H1 (cell line): Measurements from ENCODE around the gene COL4A4. TPM values are rescaled to one million over a fixed set of nuclear protein-coding genes. Genes with fewer than 3 reads are reported as not detected.

Experiments used
- CTCF ChIA-PET: fragments of 300-600 bp; sonication (Branson Sonifier 250); formaldehyde crosslinking; loops from one replicate; lab custom pipeline; 2021; ENCODE audit not compliant: partially characterized antibody; lab: Charles Lee
- POLR2A ChIA-PET: fragments of 300-600 bp; sonication (Branson Sonifier 250); formaldehyde crosslinking; loops from one replicate; lab custom pipeline; 2021; ENCODE audit warnings: inconsistent platforms; ENCODE audit not compliant: partially characterized antibody; lab: Charles Lee
- DNase-seq, 2 experiments: peaks; one replicate each; pipeline versions ENCODE4 v3.0.0 to v3.0.0-alpha.2; 2010 to 2022; ENCODE audit warnings: low spot score in 2 of 2, low read depth in 1 of 2, mixed read lengths in 1 of 2
- FAIRE-seq: peaks from 2 replicates; lab custom pipeline; 2011; peaks lifted over from hg19 to GRCh38; lab: Jason Lieb, UNC
- H2AFZ ChIP-seq: 2 replicates; pipeline ENCODE4 v1.8.1; 2012; ENCODE audit warnings: low read length, inconsistent platforms
- H2AK5ac ChIP-seq: 2 replicates; pipeline ENCODE4 v1.6.1; 2013; ENCODE audit warnings: low read depth, low read length
- H2BK120ac ChIP-seq: replicated peaks from 2 replicates; pipeline ENCODE3; 2013; ENCODE audit warnings: low read depth, low read length, inconsistent platforms
- H2BK12ac ChIP-seq: 2 replicates; pipeline ENCODE4 v1.6.1; 2013; ENCODE audit warnings: low read depth, low read length
- H2BK15ac ChIP-seq: 2 replicates; pipeline ENCODE4 v1.6.1; 2013; ENCODE audit warnings: low read length
- H2BK20ac ChIP-seq: 2 replicates; pipeline ENCODE4 v1.6.1; 2013; ENCODE audit warnings: low read length
- H2BK5ac ChIP-seq: 2 replicates; pipeline ENCODE4 v1.6.1; 2013; ENCODE audit warnings: low read depth, low read length
- H3K14ac ChIP-seq: 2 replicates; pipeline ENCODE4 v1.6.1; 2013; ENCODE audit warnings: inconsistent platforms; ENCODE audit not compliant: insufficient read length
- H3K18ac ChIP-seq: 2 replicates; pipeline ENCODE4 v1.6.1; 2013; ENCODE audit warnings: low read length; ENCODE audit errors: extremely low read depth
- H3K23ac ChIP-seq: 2 replicates; pipeline ENCODE4 v1.6.1; 2013; ENCODE audit warnings: inconsistent platforms; ENCODE audit not compliant: insufficient read length
- H3K23me2 ChIP-seq: 2 replicates; pipeline ENCODE4 v1.6.1; 2013; ENCODE audit warnings: low read depth, low read length
- H3K27ac ChIP-seq: 2 replicates; pipeline ENCODE4 v1.6.1; 2011; ENCODE audit warnings: low read depth, low read length, inconsistent platforms
- H3K27me3 ChIP-seq, 4 experiments: replicated peaks in 1 of 4; 1 replicate in 1 of 4; 2 replicates in 3 of 4; pipeline versions ENCODE4 v1.6.1 to v1.8.1; 2011 to 2013; ENCODE audit warnings: low read length in 3 of 4, mild to moderate bottlenecking in 3 of 4, inconsistent platforms in 2 of 4, mixed read lengths in 2 of 4, moderate library complexity in 1 of 4; ENCODE audit not compliant: control insufficient read depth in 3 of 4, insufficient read depth in 3 of 4; ENCODE audit errors: extremely low read depth in 1 of 4
- H3K36me3 ChIP-seq, 4 experiments: 2 replicates each; pipeline versions ENCODE4 v1.6.1 to v1.8.1; 2011 to 2013; ENCODE audit warnings: mild to moderate bottlenecking in 4 of 4, low read length in 3 of 4, moderate library complexity in 2 of 4, control low read depth in 1 of 4, inconsistent platforms in 1 of 4; ENCODE audit not compliant: insufficient read depth in 4 of 4, control insufficient read depth in 2 of 4
- H3K4ac ChIP-seq: replicated peaks from 2 replicates; pipeline ENCODE3; 2013; ENCODE audit warnings: low read length, low read depth, mixed read lengths, inconsistent platforms; ENCODE audit not compliant: insufficient read length
- H3K4me1 ChIP-seq, 4 experiments: replicated peaks in 1 of 4; 1 replicate in 1 of 4; 2 replicates in 3 of 4; pipeline versions ENCODE4 v1.6.1 to v1.8.1; 2011 to 2013; ENCODE audit warnings: low read length in 3 of 4, inconsistent platforms in 2 of 4, mixed read lengths in 1 of 4; ENCODE audit not compliant: insufficient read depth in 4 of 4, control insufficient read depth in 3 of 4
- H3K4me2 ChIP-seq, 2 experiments: 2 replicates each; pipeline versions ENCODE4 v1.6.1 to v1.8.1; 2011 to 2013; ENCODE audit warnings: low read depth in 2 of 2, low read length in 2 of 2, control low read depth in 1 of 2, inconsistent platforms in 1 of 2, mild to moderate bottlenecking in 1 of 2; ENCODE audit not compliant: insufficient read depth in 1 of 2
- H3K4me3 ChIP-seq, 4 experiments: fragments of 200-600, 300-600 bp in 1 of 4; sonication (generic), shearing (Covaris generic), sonication (Bioruptor Twin) in 1 of 4; 2 replicates each; pipeline versions ENCODE4 v1.5.1 to v1.8.1; 2011 to 2016; ENCODE audit warnings: low read length in 4 of 4, low read depth in 3 of 4, control low read depth in 2 of 4, inconsistent platforms in 2 of 4, mild to moderate bottlenecking in 2 of 4, mixed read lengths in 1 of 4, moderate library complexity in 1 of 4; ENCODE audit not compliant: insufficient read depth in 2 of 4; ENCODE audit errors: extremely low read depth in 1 of 4
- H3K56ac ChIP-seq: replicated peaks from 2 replicates; pipeline ENCODE3; 2013; ENCODE audit warnings: low read depth, mild to moderate bottlenecking, mixed read lengths, low read length, inconsistent platforms; ENCODE audit not compliant: insufficient read length
- H3K79me1 ChIP-seq: 2 replicates; pipeline ENCODE4 v1.6.1; 2013; ENCODE audit warnings: low read depth, low read length, control low read depth
- H3K79me2 ChIP-seq, 2 experiments: 2 replicates each; pipeline versions ENCODE4 v1.6.1 to v1.8.1; 2012 to 2013; ENCODE audit warnings: low read length in 2 of 2, mild to moderate bottlenecking in 2 of 2, inconsistent platforms in 1 of 2; ENCODE audit not compliant: insufficient read depth in 2 of 2, control insufficient read depth in 1 of 2
- H3K9ac ChIP-seq, 4 experiments: replicated peaks in 1 of 4; 1 replicate in 1 of 4; 2 replicates in 3 of 4; pipeline versions ENCODE4 v1.6.1 to v1.8.1; 2011 to 2013; ENCODE audit warnings: low read depth in 3 of 4, low read length in 3 of 4, control low read depth in 2 of 4, mild to moderate bottlenecking in 2 of 4, moderate library complexity in 2 of 4, inconsistent platforms in 1 of 4; ENCODE audit errors: extremely low read depth in 1 of 4
- H3K9me3 ChIP-seq, 2 experiments: 2 replicates each; pipeline versions ENCODE4 v1.6.1 to v1.8.1; 2012 to 2013; ENCODE audit warnings: mild to moderate bottlenecking in 2 of 2, moderate library complexity in 2 of 2, control low read depth in 1 of 2, inconsistent platforms in 1 of 2, low read depth in 1 of 2, low read length in 1 of 2, mixed read lengths in 1 of 2; ENCODE audit not compliant: insufficient read depth in 2 of 2
- H4K20me1 ChIP-seq, 2 experiments: replicated peaks in 1 of 2; 2 replicates each; pipeline versions ENCODE3 to v1.8.1; 2011 to 2013; ENCODE audit warnings: inconsistent platforms in 2 of 2, low read length in 2 of 2, mild to moderate bottlenecking in 1 of 2; ENCODE audit not compliant: insufficient read depth in 2 of 2, control insufficient read depth in 1 of 2
- H4K5ac ChIP-seq: 2 replicates; pipeline ENCODE4 v1.6.1; 2013; ENCODE audit warnings: low read length, low read depth, mixed read lengths, inconsistent platforms; ENCODE audit not compliant: insufficient read length
- H4K8ac ChIP-seq: 2 replicates; pipeline ENCODE4 v1.8.0; 2013; ENCODE audit warnings: mild to moderate bottlenecking, moderate library complexity, low read length, inconsistent platforms; ENCODE audit not compliant: insufficient read depth; ENCODE audit errors: extremely low read depth
- H4K91ac ChIP-seq: replicated peaks from 2 replicates; pipeline ENCODE3; 2013; ENCODE audit warnings: low read length, mixed read lengths, inconsistent platforms; ENCODE audit not compliant: insufficient read length
- BACH1 ChIP-seq: IDR thresholded peaks from 2 replicates; pipeline ENCODE4 v1.6.1; 2012; ENCODE audit warnings: low read length, improper control_type of control experiment
- CBX5 ChIP-seq: fragments of 300-800, 300-1000 bp; sonication (generic); IDR thresholded peaks from 2 replicates; pipeline ENCODE4 v1.7.1; 2016; ENCODE audit warnings: antibody characterized with exemption, low read length, low read depth
- GTF2F1 ChIP-seq: IDR thresholded peaks from 2 replicates; pipeline ENCODE4 v1.6.1; 2012; ENCODE audit warnings: low read depth, low read length, improper control_type of control experiment, borderline replicate concordance
- MAFK ChIP-seq: IDR thresholded peaks from 2 replicates; pipeline ENCODE4 v1.6.1; 2012; ENCODE audit warnings: low read depth, mild to moderate bottlenecking, improper control_type of control experiment, low read length
- POLR2AphosphoS5 ChIP-seq: IDR thresholded peaks from 2 replicates; pipeline ENCODE4 v1.6.1; 2011; ENCODE audit warnings: low read depth, low read length
- SP4 ChIP-seq: IDR thresholded peaks from 2 replicates; pipeline ENCODE4 v1.6.1; 2012; ENCODE audit warnings: low read length, inconsistent platforms
- WGBS, 2 experiments: shearing (Covaris generic) in 1 of 2; methylation state at CpG; one replicate each; pipeline versions ENCODE4 v1.1.6 to v1.1.7; 2013 to 2015; ENCODE audit warnings: low lambda C conversion rate in 2 of 2, mixed read lengths in 2 of 2, inconsistent platforms in 1 of 2, low coverage in 1 of 2, missing lambda C conversion rate in 1 of 2; ENCODE audit not compliant: insufficient replicate concordance in 2 of 2, insufficient coverage in 1 of 2, insufficient read length in 1 of 2; ENCODE audit errors: extremely low coverage in 1 of 2, missing lambda C conversion rate in 1 of 2; 5-methylcytosine and 5-hydroxymethylcytosine counted together
- polyA plus RNA-seq, 7 experiments: library from polyadenylated mRNA; depleted of rRNA in 3 of 7; stranded (reverse) in 5 of 7; unstranded in 2 of 7; fragments of >200 nt in 5 of 7; fragments of 200-250 nt in 2 of 7; gene quantifications; 1 replicate in 5 of 7; 2 replicates in 1 of 7; 4 replicates in 1 of 7; pipeline versions ENCODE4 v1.2.1 to v1.2.3, GENCODE V29; 2011 to 2013; ENCODE audit warnings: missing spikeins in 2 of 7, mixed read lengths in 2 of 7
- total RNA-seq: library from RNA; stranded (reverse); fragmentation: NEBNext Ultra II Directional; extraction: Animal tissue kit (Norgen Biotek cat#: 25700); gene quantifications from 2 replicates; pipeline ENCODE4 v1.2.1, GENCODE V29; 2021
- TF ChIP-seq, protein P1 (sequence below): IDR thresholded peaks from 2 replicates; pipeline ENCODE4 v1.6.1; 2011; ENCODE audit warnings: low read length, improper control_type of control experiment

Gene COL4A4
- total and polyA plus RNA-seq, 2 of the 8 experiments (the other 6 are each of a cell fraction or from before 2014, with no cell fraction given) = 0.33 to 1.7 TPM

- H4K20me1 ChIP-seq = no peaks in the 10 kb centered on the region
- POLR2A ChIA-PET = no interaction called here
- H3K27me3 ChIP-seq = no peaks in the 10 kb centered on the region
- no peaks in the 10 kb centered on the region for H3K9me3 ChIP-seq
- H3K9ac ChIP-seq = no peak overlapping the region
- H3K79me2 ChIP-seq = no peaks in the 10 kb centered on the region
- no peak overlapping the region for H4K8ac ChIP-seq
- no peak overlapping the region for H3K14ac ChIP-seq
- H3K27ac ChIP-seq = no peak overlapping the region
- no peak overlapping the region for H2BK5ac ChIP-seq
- no peak for TF ChIP-seq POLR2AphosphoS5
- TF ChIP-seq CBX5 = no peak
- no peak for TF ChIP-seq SP4
- TF ChIP-seq MAFK = no peak
- no peak for TF ChIP-seq BACH1
- TF ChIP-seq, protein P1, sequence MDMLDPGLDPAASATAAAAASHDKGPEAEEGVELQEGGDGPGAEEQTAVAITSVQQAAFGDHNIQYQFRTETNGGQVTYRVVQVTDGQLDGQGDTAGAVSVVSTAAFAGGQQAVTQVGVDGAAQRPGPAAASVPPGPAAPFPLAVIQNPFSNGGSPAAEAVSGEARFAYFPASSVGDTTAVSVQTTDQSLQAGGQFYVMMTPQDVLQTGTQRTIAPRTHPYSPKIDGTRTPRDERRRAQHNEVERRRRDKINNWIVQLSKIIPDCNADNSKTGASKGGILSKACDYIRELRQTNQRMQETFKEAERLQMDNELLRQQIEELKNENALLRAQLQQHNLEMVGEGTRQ = no peak
- TF ChIP-seq GTF2F1 = no peak
- CTCF ChIA-PET = interaction anchor here (0.5 to 2.1 kb wide), 3 partner anchors 12 to 224 kb away, joined by 3 to 4 read pairs (median 4); no protein-coding TSS in a partner anchor
- no peak overlapping the region for H2AFZ ChIP-seq
- H3K56ac ChIP-seq = no peak overlapping the region
- no peak overlapping the region for H2BK12ac ChIP-seq
- H3K4me2 ChIP-seq = no peak overlapping the region
- no peak overlapping the region for H4K91ac ChIP-seq
- no peak overlapping the region for H2BK20ac ChIP-seq
- H4K5ac ChIP-seq = no peak overlapping the region
- no peak overlapping the region for H3K4me3 ChIP-seq
- DNase-seq (no peak), FAIRE-seq (no peak)
- H2BK120ac ChIP-seq = no peak overlapping the region
- H2AK5ac ChIP-seq = no peak overlapping the region
- H2BK15ac ChIP-seq = no peak overlapping the region
- no peaks in the 10 kb centered on the region for H3K36me3 ChIP-seq
- no peaks in the 10 kb centered on the region for H3K79me1 ChIP-seq
- 91% methylated on average over 8 of the region's 8 CpGs; no CpG with 5 or more reads in 1 of the 2 experiments for WGBS, 2 experiments
- no peak overlapping the region for H3K18ac ChIP-seq
- no peak overlapping the region for H3K23ac ChIP-seq
- H3K4me1 ChIP-seq = no peaks in the 10 kb centered on the region
- H3K23me2 ChIP-seq = no peaks in the 10 kb centered on the region
- no peak overlapping the region for H3K4ac ChIP-seq
Observed at GRCh38 chr2:227013881-227014280, 150.1 kb downstream of the COL4A4 start.
